SU-DHL-6 (cell line): ENCODE data around the gene VDAC1.

Experiments used
- H2AFZ ChIP-seq: fragments of 200-600 bp; sonication (generic); 2 replicates; pipeline ENCODE4 v1.6.1; 2014; ENCODE audit warnings: low read depth, mild to moderate bottlenecking, moderate library complexity, mixed read lengths, antibody characterized with exemption, low read length; ENCODE audit not compliant: severe bottlenecking
- H3F3A ChIP-seq: fragments of 200-600 bp; shearing (Covaris generic); 2 replicates; pipeline ENCODE4 v1.6.0; 2016; ENCODE audit warnings: antibody characterized with exemption, mild to moderate bottlenecking; ENCODE audit not compliant: insufficient read depth
- H3K27ac ChIP-seq: fragments of 200-600 bp; sonication (generic); 2 replicates; pipeline ENCODE4 v1.5.1; 2016; ENCODE audit warnings: low read depth, mild to moderate bottlenecking, low read length, moderate library complexity, mixed read lengths
- H3K27me3 ChIP-seq: fragments of 200-600 bp; sonication (generic), shearing (Covaris generic); 2 replicates; pipeline ENCODE4 v1.6.0; 2014; ENCODE audit warnings: mild to moderate bottlenecking, low read length
- H3K36me3 ChIP-seq: fragments of 200-600 bp; sonication (generic); 2 replicates; pipeline ENCODE4 v1.6.1; 2014; ENCODE audit warnings: mild to moderate bottlenecking, low read length, mixed read lengths
- H3K4me2 ChIP-seq: fragments of 300-600, 200-600 bp; shearing (Covaris generic), sonication (generic); 2 replicates; pipeline ENCODE4 v1.6.0; 2014; ENCODE audit warnings: low read length, low read depth, mild to moderate bottlenecking; ENCODE audit not compliant: poor library complexity, severe bottlenecking
- H3K4me3 ChIP-seq: fragments of 200-600 bp; sonication (generic); 2 replicates; pipeline ENCODE4 v1.5.1; 2014; ENCODE audit warnings: antibody characterized with exemption, low read length, mild to moderate bottlenecking, mixed read lengths; ENCODE audit not compliant: insufficient read depth, poor library complexity, severe bottlenecking
- H3K79me2 ChIP-seq: fragments of 200-600 bp; sonication (generic); 2 replicates; pipeline ENCODE4 v1.6.1; 2014; ENCODE audit warnings: mild to moderate bottlenecking, low read length, moderate library complexity; ENCODE audit not compliant: insufficient read depth
- H3K9ac ChIP-seq: fragments of 200-600 bp; sonication (generic); 2 replicates; pipeline ENCODE4 v1.7.0; 2014; ENCODE audit warnings: mild to moderate bottlenecking, low read length
- H3K9me2 ChIP-seq: fragments of 200-600 bp; sonication (generic); replicated peaks from 2 replicates; pipeline ENCODE4 v1.6.1; 2014; ENCODE audit warnings: low read length; ENCODE audit not compliant: insufficient read depth
- H3K9me3 ChIP-seq: fragments of 200-600 bp; sonication (generic); 2 replicates; pipeline ENCODE4 v1.6.1; 2014; ENCODE audit warnings: low read length, mixed read lengths; ENCODE audit not compliant: insufficient read depth
- H4K20me1 ChIP-seq: fragments of 200-600 bp; sonication (generic); 2 replicates; pipeline ENCODE4 v1.6.1; 2014; ENCODE audit warnings: low read depth, mild to moderate bottlenecking, antibody characterized with exemption, low read length, moderate library complexity, mixed read lengths
- CTCF ChIP-seq: fragments of 200-600 bp; sonication (generic); IDR thresholded peaks from one replicate; pipeline ENCODE4 v1.5.1; 2017; ENCODE audit warnings: antibody characterized with exemption, mild to moderate bottlenecking, low read length, moderate library complexity; ENCODE audit not compliant: insufficient read depth, poor library complexity, severe bottlenecking
- EZH2phosphoT487 ChIP-seq: fragments of 200-600 bp; sonication (generic), shearing (Covaris generic); conservative IDR thresholded peaks from 2 replicates; pipeline ENCODE4 v1.6.1; 2018; ENCODE audit warnings: mild to moderate bottlenecking, antibody characterized with exemption, low read length, moderate library complexity, mixed read lengths

Gene VDAC1

GRCh38 chr5:134051305-134051704 lies 46.5 kb upstream of the VDAC1 start:
- Histone ChIP-seq H3K27ac (no peak overlapping the region), H3K27me3 (no peaks in the 10 kb centered on the region), H3K9me2 (no peaks in the 10 kb centered on the region), H2AFZ (no peak overlapping the region), H3K9ac (no peak overlapping the region), H3K4me2 (no peak overlapping the region), H3K9me3 (no peaks in the 10 kb centered on the region), H3K4me3 (no peak overlapping the region), H4K20me1 (no peaks in the 10 kb centered on the region), H3F3A (no peaks in the 10 kb centered on the region), H3K79me2 (no peaks in the 10 kb centered on the region), H3K36me3 (no peaks in the 10 kb centered on the region)
- no peak for TF ChIP-seq EZH2phosphoT487
- no peak for TF ChIP-seq CTCF

GRCh38 chr5:134048864-134049263 lies 44.1 kb upstream of the VDAC1 start:
- Histone ChIP-seq H3K9ac (no peak overlapping the region), H4K20me1 (no peaks in the 10 kb centered on the region), H3K36me3 (no peaks in the 10 kb centered on the region), H3K9me3 (no peaks in the 10 kb centered on the region), H3K27ac (no peak overlapping the region), H2AFZ (no peak overlapping the region), H3K27me3 (no peaks in the 10 kb centered on the region), H3K9me2 (no peaks in the 10 kb centered on the region), H3F3A (no peaks in the 10 kb centered on the region), H3K79me2 (no peaks in the 10 kb centered on the region), H3K4me3 (no peak overlapping the region), H3K4me2 (no peak overlapping the region)
- no peak for TF ChIP-seq CTCF

GRCh38 chr5:134047687-134048056 lies 42.9 kb upstream of the VDAC1 start:
- TF ChIP-seq CTCF (no peak), EZH2phosphoT487 (no peak)
- Histone ChIP-seq H3K27me3 (no peaks in the 10 kb centered on the region), H3K4me2 (no peak overlapping the region), H3F3A (no peaks in the 10 kb centered on the region), H3K9me3 (no peaks in the 10 kb centered on the region), H3K27ac (no peak overlapping the region), H3K36me3 (no peaks in the 10 kb centered on the region), H3K9ac (no peak overlapping the region), H2AFZ (no peak overlapping the region), H3K79me2 (no peaks in the 10 kb centered on the region), H3K4me3 (no peak overlapping the region), H3K9me2 (no peaks in the 10 kb centered on the region), H4K20me1 (no peaks in the 10 kb centered on the region)
